IMR-90 (cell line): ENCODE measurements around the gene INTU. TPM values are rescaled to one million over a fixed set of nuclear protein-coding genes. Genes with fewer than 3 reads are reported as not detected.

Experiments used
- ATAC-seq: fragments of 200-7000 bp; cut with Tn5 transposase; 2 replicates; pipeline ENCODE4 v1.9.1; 2020; ENCODE audit warnings: low read depth, mild to moderate bottlenecking, moderate library complexity
- BruUV-seq: library from RNA; stranded (reverse); fragments of 400-500 nt; replicated peaks from 2 replicates; lab custom pipeline; 2021; lab: Mats Ljungman, UMichigan
- CTCF ChIA-PET: fragments of 300-600 bp; formaldehyde crosslinking; extraction: SDS; loops from one replicate; lab custom pipeline; 2021; ENCODE audit warnings: antibody characterized with exemption; lab: Yijun Ruan, JAX
- POLR2A ChIA-PET: fragments of 300-600 bp; sonication (Branson Sonifier 250); formaldehyde crosslinking; loops from one replicate; lab custom pipeline; 2022; ENCODE audit warnings: antibody characterized with exemption; ENCODE audit not compliant: unreplicated experiment; lab: Charles Lee
- DNase-seq: peaks from one replicate; pipeline ENCODE4 v3.0.0; 2013
- H2AFZ ChIP-seq: replicated peaks from 2 replicates; pipeline ENCODE3; 2013; ENCODE audit warnings: low read length, mild to moderate bottlenecking; ENCODE audit not compliant: poor library complexity
- H2AK5ac ChIP-seq: 2 replicates; pipeline ENCODE4 v1.6.1; 2013; ENCODE audit warnings: low read depth, low read length, inconsistent platforms
- H2AK9ac ChIP-seq: replicated peaks from 2 replicates; pipeline ENCODE3; 2013; ENCODE audit warnings: mild to moderate bottlenecking, low read depth, low read length, moderate library complexity; ENCODE audit not compliant: poor library complexity
- H2BK120ac ChIP-seq: 2 replicates; pipeline ENCODE4 v1.6.1; 2013; ENCODE audit warnings: low read depth, low read length, inconsistent platforms
- H2BK15ac ChIP-seq: 3 replicates; pipeline ENCODE4 v1.6.1; 2013; ENCODE audit warnings: low read depth, low read length, inconsistent platforms
- H2BK20ac ChIP-seq: 2 replicates; pipeline ENCODE4 v1.6.1; 2013; ENCODE audit warnings: low read depth, mild to moderate bottlenecking, inconsistent platforms, low read length, moderate library complexity
- H2BK5ac ChIP-seq: 2 replicates; pipeline ENCODE4 v1.6.1; 2013; ENCODE audit warnings: mild to moderate bottlenecking, low read depth, low read length, inconsistent platforms; ENCODE audit not compliant: poor library complexity, severe bottlenecking
- H3K14ac ChIP-seq: replicated peaks from 2 replicates; pipeline ENCODE4 v1.6.1; 2013; ENCODE audit warnings: low read depth, low read length, inconsistent platforms
- H3K18ac ChIP-seq: 2 replicates; pipeline ENCODE4 v1.6.1; 2013; ENCODE audit warnings: low read depth, low read length, control low read depth
- H3K23ac ChIP-seq: 2 replicates; pipeline ENCODE4 v1.6.1; 2013; ENCODE audit warnings: low read depth, low read length, inconsistent platforms
- H3K27ac ChIP-seq: 2 replicates; pipeline ENCODE4 v1.5.1; 2013; ENCODE audit warnings: mild to moderate bottlenecking, control low read depth, low read length; ENCODE audit not compliant: insufficient read depth
- H3K27me3 ChIP-seq: 2 replicates; pipeline ENCODE4 v1.6.1; 2013; ENCODE audit warnings: low read length; ENCODE audit not compliant: control insufficient read depth, insufficient read depth
- H3K36me3 ChIP-seq: 2 replicates; pipeline ENCODE4 v1.6.1; 2013; ENCODE audit warnings: low read length, mixed read lengths; ENCODE audit not compliant: control insufficient read depth, insufficient read depth
- H3K4ac ChIP-seq: 2 replicates; pipeline ENCODE4 v1.6.1; 2013; ENCODE audit warnings: low read depth, low read length, inconsistent platforms
- H3K4me1 ChIP-seq: 2 replicates; pipeline ENCODE4 v1.6.1; 2013; ENCODE audit warnings: low read length, mixed read lengths; ENCODE audit not compliant: control insufficient read depth, insufficient read depth
- H3K4me2 ChIP-seq: 2 replicates; pipeline ENCODE4 v1.6.1; 2013; ENCODE audit warnings: low read depth, mild to moderate bottlenecking, control low read depth, low read length, moderate library complexity
- H3K4me3 ChIP-seq: 2 replicates; pipeline ENCODE4 v1.5.1; 2013; ENCODE audit warnings: low read depth, mild to moderate bottlenecking, control low read depth, low read length, moderate library complexity; ENCODE audit not compliant: insufficient read depth
- H3K56ac ChIP-seq: 2 replicates; pipeline ENCODE4 v1.6.1; 2013; ENCODE audit warnings: low read length, inconsistent platforms; ENCODE audit not compliant: insufficient read depth; ENCODE audit errors: extremely low read depth
- H3K79me1 ChIP-seq, 2 experiments: 2 replicates each; pipeline ENCODE4 v1.6.1; 2013; ENCODE audit warnings: low read length in 2 of 2, inconsistent platforms in 1 of 2, low read depth in 1 of 2
- H3K9ac ChIP-seq: 2 replicates; pipeline ENCODE4 v1.6.1; 2013; ENCODE audit warnings: low read depth, low read length, control low read depth
- H3K9me1 ChIP-seq: 2 replicates; pipeline ENCODE4 v1.6.1; 2013; ENCODE audit warnings: low read length, inconsistent platforms; ENCODE audit not compliant: insufficient read depth
- H3K9me3 ChIP-seq: 2 replicates; pipeline ENCODE4 v1.6.1; 2013; ENCODE audit warnings: low read length; ENCODE audit not compliant: control insufficient read depth, insufficient read depth
- H4K20me1 ChIP-seq: 2 replicates; pipeline ENCODE4 v1.6.1; 2013; ENCODE audit warnings: low read length, inconsistent platforms; ENCODE audit not compliant: insufficient read depth
- H4K5ac ChIP-seq: 2 replicates; pipeline ENCODE4 v1.6.1; 2013; ENCODE audit warnings: mild to moderate bottlenecking, low read depth, low read length, control low read depth
- H4K8ac ChIP-seq, 2 experiments: 2 replicates each; pipeline ENCODE4 v1.6.1; 2013; ENCODE audit warnings: low read depth in 2 of 2, low read length in 2 of 2, control low read depth in 1 of 2, inconsistent platforms in 1 of 2
- H4K91ac ChIP-seq: 2 replicates; pipeline ENCODE4 v1.6.1; 2013; ENCODE audit warnings: low read depth, low read length, inconsistent platforms; ENCODE audit not compliant: insufficient read depth
- BHLHE40 ChIP-seq: fragments of 150-350 bp; IDR thresholded peaks from 2 replicates; pipeline ENCODE4 v1.6.1; 2016; ENCODE audit warnings: mild to moderate bottlenecking, low read depth, low read length
- CEBPB ChIP-seq: IDR thresholded peaks from 2 replicates; pipeline ENCODE4 v1.6.1; 2012; ENCODE audit warnings: low read depth, low read length, improper control_type of control experiment
- CHD1 ChIP-seq: IDR thresholded peaks from 2 replicates; pipeline ENCODE4 v1.6.1; 2012; ENCODE audit warnings: low read depth, low read length, improper control_type of control experiment
- FOS ChIP-seq: fragments of 150-350 bp; IDR thresholded peaks from 2 replicates; pipeline ENCODE4 v1.6.1; 2016; ENCODE audit warnings: low read depth, low read length
- MAFK ChIP-seq: IDR thresholded peaks from 2 replicates; pipeline ENCODE4 v1.6.1; 2012; ENCODE audit warnings: low read depth, low read length, improper control_type of control experiment
- MAZ ChIP-seq: IDR thresholded peaks from 2 replicates; pipeline ENCODE4 v1.6.1; 2012; ENCODE audit warnings: low read depth, mild to moderate bottlenecking, low read length, improper control_type of control experiment, moderate library complexity, borderline replicate concordance
- MXI1 ChIP-seq: IDR thresholded peaks from 2 replicates; pipeline ENCODE4 v1.6.1; 2012; ENCODE audit warnings: low read depth, mild to moderate bottlenecking, low read length, moderate library complexity, borderline replicate concordance
- NFE2L2 ChIP-seq: fragments of 150-350 bp; IDR thresholded peaks from 2 replicates; pipeline ENCODE4 v1.6.1; 2016; ENCODE audit warnings: low read depth, mild to moderate bottlenecking, low read length
- POLR2A ChIP-seq: IDR thresholded peaks from 2 replicates; pipeline ENCODE4 v1.6.1; 2012; ENCODE audit warnings: mild to moderate bottlenecking, low read depth, low read length
- RAD21 ChIP-seq: IDR thresholded peaks from 2 replicates; pipeline ENCODE4 v1.6.1; 2012; ENCODE audit warnings: low read length, improper control_type of control experiment
- RCOR1 ChIP-seq: IDR thresholded peaks from 2 replicates; pipeline ENCODE4 v1.6.1; 2012; ENCODE audit warnings: mild to moderate bottlenecking, low read length, improper control_type of control experiment; ENCODE audit not compliant: insufficient replicate concordance
- RFX5 ChIP-seq: IDR thresholded peaks from 2 replicates; pipeline ENCODE4 v1.8.0; 2012; ENCODE audit warnings: low read depth, mild to moderate bottlenecking, low read length, moderate library complexity
- SMC3 ChIP-seq: fragments of 150-350 bp; IDR thresholded peaks from 2 replicates; pipeline ENCODE4 v1.6.1; 2016; ENCODE audit warnings: low read depth, mild to moderate bottlenecking, antibody characterized with exemption, low read length, moderate library complexity
- USF2 ChIP-seq: fragments of 150-350 bp; IDR thresholded peaks from 2 replicates; pipeline ENCODE4 v1.6.1; 2017; ENCODE audit warnings: mild to moderate bottlenecking, antibody characterized with exemption, low read length, low read depth
- WGBS, 2 experiments: methylation state at CpG; one replicate each; pipeline versions ENCODE4 v1.1.5 to v1.1.7; 2013; ENCODE audit warnings: missing lambda C conversion rate in 2 of 2; ENCODE audit not compliant: insufficient read length in 1 of 2; ENCODE audit errors: extremely low coverage in 2 of 2; 5-methylcytosine and 5-hydroxymethylcytosine counted together
- dilution Hi-C: fragments of 300-500 bp; cut with HindIII; formaldehyde crosslinking; loops from one replicate; pipeline ENCODE4 v1.14.3; 2018; ENCODE audit warnings: low sequenced_read_pairs; ENCODE audit not compliant: unreplicated experiment
- in situ Hi-C: fragments of 300-500 bp; cut with MboI; formaldehyde crosslinking; loops from 3 replicates; pipeline ENCODE4 v1.14.3; 2019; ENCODE audit warnings: low sequenced_read_pairs, inconsistent platforms, mixed read lengths
- intact Hi-C: fragments of 100-400 bp; cut with micrococcal nuclease; formaldehyde crosslinking; loops from 2 replicates; pipeline ENCODE4 v1.10.0; 2022
- polyA plus RNA-seq, 3 experiments: library from polyadenylated mRNA; depleted of rRNA; stranded (reverse); fragments of >200 nt; gene quantifications; 2 replicates each; pipeline ENCODE4 v1.2.3, GENCODE V29; 2012; ENCODE audit warnings: low replicate concordance in 1 of 3
- total RNA-seq: library from RNA; depleted of rRNA; stranded (reverse); fragments of >200 nt; gene quantifications from 2 replicates; pipeline ENCODE4 v1.2.3, GENCODE V29; 2012
- TF ChIP-seq, protein P1 (sequence below): conservative IDR thresholded peaks from 2 replicates; pipeline ENCODE4 v1.5.1; 2012; ENCODE audit warnings: mild to moderate bottlenecking, low read depth, low read length, improper control_type of control experiment
- TF ChIP-seq, protein P2 (sequence below): fragments of 150-350 bp; IDR thresholded peaks from 2 replicates; pipeline ENCODE4 v1.6.1; 2016; ENCODE audit warnings: low read depth, mild to moderate bottlenecking, low read length, moderate library complexity, borderline replicate concordance

The INTU gene
- total and polyA plus RNA-seq, 2 of the 4 experiments (the other 2 are of a cell fraction), result 6.5 to 10.8 TPM

GRCh38 chr4:127709456-127709855, 76.7 kb downstream of the INTU start:
- no CpG with 5 or more reads among the region's 3 CpGs for WGBS, 2 experiments
- no peak overlapping the region for H2AK9ac ChIP-seq
- H3K27ac ChIP-seq, result no peak overlapping the region
- TF ChIP-seq RAD21, result no peak
- no peak for TF ChIP-seq RCOR1
- no peak for TF ChIP-seq CHD1
- TF ChIP-seq BHLHE40, result no peak
- TF ChIP-seq MAZ, result no peak
- no peak for TF ChIP-seq SMC3
- no peak for TF ChIP-seq MXI1
- TF ChIP-seq, protein P1, sequence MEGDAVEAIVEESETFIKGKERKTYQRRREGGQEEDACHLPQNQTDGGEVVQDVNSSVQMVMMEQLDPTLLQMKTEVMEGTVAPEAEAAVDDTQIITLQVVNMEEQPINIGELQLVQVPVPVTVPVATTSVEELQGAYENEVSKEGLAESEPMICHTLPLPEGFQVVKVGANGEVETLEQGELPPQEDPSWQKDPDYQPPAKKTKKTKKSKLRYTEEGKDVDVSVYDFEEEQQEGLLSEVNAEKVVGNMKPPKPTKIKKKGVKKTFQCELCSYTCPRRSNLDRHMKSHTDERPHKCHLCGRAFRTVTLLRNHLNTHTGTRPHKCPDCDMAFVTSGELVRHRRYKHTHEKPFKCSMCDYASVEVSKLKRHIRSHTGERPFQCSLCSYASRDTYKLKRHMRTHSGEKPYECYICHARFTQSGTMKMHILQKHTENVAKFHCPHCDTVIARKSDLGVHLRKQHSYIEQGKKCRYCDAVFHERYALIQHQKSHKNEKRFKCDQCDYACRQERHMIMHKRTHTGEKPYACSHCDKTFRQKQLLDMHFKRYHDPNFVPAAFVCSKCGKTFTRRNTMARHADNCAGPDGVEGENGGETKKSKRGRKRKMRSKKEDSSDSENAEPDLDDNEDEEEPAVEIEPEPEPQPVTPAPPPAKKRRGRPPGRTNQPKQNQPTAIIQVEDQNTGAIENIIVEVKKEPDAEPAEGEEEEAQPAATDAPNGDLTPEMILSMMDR, result no peak
- TF ChIP-seq RFX5, result no peak
- TF ChIP-seq, protein P2, sequence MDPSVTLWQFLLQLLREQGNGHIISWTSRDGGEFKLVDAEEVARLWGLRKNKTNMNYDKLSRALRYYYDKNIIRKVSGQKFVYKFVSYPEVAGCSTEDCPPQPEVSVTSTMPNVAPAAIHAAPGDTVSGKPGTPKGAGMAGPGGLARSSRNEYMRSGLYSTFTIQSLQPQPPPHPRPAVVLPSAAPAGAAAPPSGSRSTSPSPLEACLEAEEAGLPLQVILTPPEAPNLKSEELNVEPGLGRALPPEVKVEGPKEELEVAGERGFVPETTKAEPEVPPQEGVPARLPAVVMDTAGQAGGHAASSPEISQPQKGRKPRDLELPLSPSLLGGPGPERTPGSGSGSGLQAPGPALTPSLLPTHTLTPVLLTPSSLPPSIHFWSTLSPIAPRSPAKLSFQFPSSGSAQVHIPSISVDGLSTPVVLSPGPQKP, result no peak
- TF ChIP-seq POLR2A, result no peak
- TF ChIP-seq USF2, result no peak
- TF ChIP-seq FOS, result no peak
- TF ChIP-seq NFE2L2, result no peak
- no peak for TF ChIP-seq MAFK
- no peak for TF ChIP-seq CEBPB
- H3K4me3 ChIP-seq, result no peak overlapping the region
- H3K14ac ChIP-seq, result no peak overlapping the region
- ATAC-seq, result no peak
- POLR2A ChIA-PET, result no interaction called here
- H2BK20ac ChIP-seq, result no peak overlapping the region
- no peak overlapping the region for H2AK5ac ChIP-seq
- no peak overlapping the region for H2BK5ac ChIP-seq
- in situ Hi-C loops (no loop called here), dilution Hi-C loops (no loop called here), intact Hi-C loops (no loop called here)
- H4K5ac ChIP-seq, result no peak overlapping the region
- no peak for DNase-seq
- H4K8ac ChIP-seq, result no peak overlapping the region
- H3K9me1 ChIP-seq, result peaks cover 4% of the 10 kb centered on the region; the same call in 1 of the 2 replicates
- H3K4me1 ChIP-seq, result peaks cover 4% of the 10 kb centered on the region; the same call in 1 of the 2 replicates
- no peak overlapping the region; the same call in 1 of the 2 replicates for H3K4me2 ChIP-seq
- H3K18ac ChIP-seq, result no peak overlapping the region
- H3K4ac ChIP-seq, result no peak overlapping the region
- H2BK120ac ChIP-seq, result no peak overlapping the region
- H3K79me1 ChIP-seq, result no peaks in the 10 kb centered on the region
- no peak overlapping the region for H3K23ac ChIP-seq
- H3K9ac ChIP-seq, result no peak overlapping the region
- no peaks in the 10 kb centered on the region for H4K20me1 ChIP-seq
- no peak overlapping the region for H2AFZ ChIP-seq
- peaks cover 5% of the 10 kb centered on the region for H3K36me3 ChIP-seq
- no peaks in the 10 kb centered on the region for H3K27me3 ChIP-seq
- no TSS peak for BruUV-seq
- H3K56ac ChIP-seq, result no peak overlapping the region
- no peak overlapping the region for H2BK15ac ChIP-seq
- CTCF ChIA-PET, result no interaction called here
- H4K91ac ChIP-seq, result no peak overlapping the region
- H3K9me3 ChIP-seq, result no peaks in the 10 kb centered on the region
